ENCODE measurements around the gene EMC1.
"Not testable (repeated sequence)": the region's sequence is repeated elsewhere in the genome, so short reads cannot be mapped to it uniquely, and the experiment has no call there.

The EMC1 gene

GRCh38 chr1:19186001-19186400 lies 65.3 kb downstream of the EMC1 start:
- Histone ChIP-seq H3K9ac (ENCODE audit: low read depth, low read length) (no peak overlapping the region), H3K27me3 (ENCODE audit: insufficient read depth, low read length, poor library complexity) (no peaks in the 10 kb centered on the region), H3K4me3 (ENCODE audit: low read depth in 1 of 2, low read length in 2 of 2) (no peak overlapping the region), H3K4me2 (ENCODE audit: insufficient read depth, low read length) (no peak overlapping the region), H3K4me1 (ENCODE audit: insufficient read depth, low read length) (no peaks in the 10 kb centered on the region), H2AFZ (ENCODE audit: low read depth, low read length) (no peak overlapping the region), H3K79me2 (ENCODE audit: insufficient read depth, low read length) (no peaks in the 10 kb centered on the region; the same call in 1 of the 2 replicates), H4K20me1 (ENCODE audit: insufficient read depth, low read length) (peaks cover 4% of the 10 kb centered on the region; the same call in 1 of the 2 replicates), H3K27ac (ENCODE audit: low read length) (no peak overlapping the region), H3K9me3 (ENCODE audit: insufficient read depth, low read length, severe bottlenecking) (no peaks in the 10 kb centered on the region), H3K36me3 (ENCODE audit: insufficient read depth, low read length) (peaks cover 90% of the 10 kb centered on the region)
- TF ChIP-seq CTCF (IDR thresholded peaks at IDR 0.05; ENCODE audit: borderline replicate concordance, extremely low read depth, low read length, poor library complexity, severe bottlenecking) (no peak), EZH2 (IDR thresholded peaks at IDR 0.05; ENCODE audit: borderline replicate concordance, low read depth, low read length, severe bottlenecking) (no peak)
- no peak for DNase-seq
- ATAC-seq (ENCODE audit: insufficient read depth, low read depth): no peak

- ATAC-seq (ENCODE audit: insufficient read depth, low read depth) (no peak), DNase-seq (no peak)
- Histone ChIP-seq H3K27me3 (ENCODE audit: insufficient read depth, low read length, poor library complexity) (no peaks in the 10 kb centered on the region), H2AFZ (ENCODE audit: low read depth, low read length) (no peak overlapping the region), H3K79me2 (ENCODE audit: insufficient read depth, low read length) (no peaks in the 10 kb centered on the region; the same call in 1 of the 2 replicates), H3K4me2 (ENCODE audit: insufficient read depth, low read length) (no peak overlapping the region), H3K36me3 (ENCODE audit: insufficient read depth, low read length) (peaks cover 96% of the 10 kb centered on the region), H3K9ac (ENCODE audit: low read depth, low read length) (no peak overlapping the region), H4K20me1 (ENCODE audit: insufficient read depth, low read length) (no peaks in the 10 kb centered on the region; the same call in 1 of the 2 replicates), H3K27ac (ENCODE audit: low read length) (no peak overlapping the region), H3K4me3 (ENCODE audit: low read depth in 1 of 2, low read length in 2 of 2) (no peak overlapping the region), H3K4me1 (ENCODE audit: insufficient read depth, low read length) (no peaks in the 10 kb centered on the region), H3K9me3 (ENCODE audit: insufficient read depth, low read length, severe bottlenecking) (no peaks in the 10 kb centered on the region)
- TF ChIP-seq EZH2 (IDR thresholded peaks at IDR 0.05; ENCODE audit: borderline replicate concordance, low read depth, low read length, severe bottlenecking) (no peak), CTCF (IDR thresholded peaks at IDR 0.05; ENCODE audit: borderline replicate concordance, extremely low read depth, low read length, poor library complexity, severe bottlenecking) (no peak)
These were observed 69.1 kb downstream of the EMC1 start for GRCh38 chr1:19182223-19182622.

GRCh38 chr1:19180265-19180657 lies 71.1 kb downstream of the EMC1 start:
- not testable (repeated sequence) for H3K4me3 ChIP-seq (ENCODE audit: low read depth in 1 of 2, low read length in 2 of 2); H3K9ac ChIP-seq (ENCODE audit: low read depth, low read length); H2AFZ ChIP-seq (ENCODE audit: low read depth, low read length); H3K79me2 ChIP-seq (ENCODE audit: insufficient read depth, low read length); H3K4me2 ChIP-seq (ENCODE audit: insufficient read depth, low read length); ATAC-seq (ENCODE audit: insufficient read depth, low read depth); H3K9me3 ChIP-seq (ENCODE audit: insufficient read depth, low read length, severe bottlenecking); H3K27me3 ChIP-seq (ENCODE audit: insufficient read depth, low read length, poor library complexity); H3K4me1 ChIP-seq (ENCODE audit: insufficient read depth, low read length); DNase-seq; H4K20me1 ChIP-seq (ENCODE audit: insufficient read depth, low read length); H3K27ac ChIP-seq (ENCODE audit: low read length)
- H3K36me3 ChIP-seq (ENCODE audit: insufficient read depth, low read length): peaks cover 100% of the 10 kb centered on the region

GRCh38 chr1:19179597-19180264 lies 71.6 kb downstream of the EMC1 start:
- Histone ChIP-seq H3K4me1 (ENCODE audit: insufficient read depth, low read length) (no peaks in the 10 kb centered on the region), H3K27me3 (ENCODE audit: insufficient read depth, low read length, poor library complexity) (no peaks in the 10 kb centered on the region), H4K20me1 (ENCODE audit: insufficient read depth, low read length) (no peaks in the 10 kb centered on the region; the same call in 1 of the 2 replicates), H2AFZ (ENCODE audit: low read depth, low read length) (no peak overlapping the region), H3K79me2 (ENCODE audit: insufficient read depth, low read length) (no peaks in the 10 kb centered on the region; the same call in 1 of the 2 replicates), H3K4me3 (ENCODE audit: low read depth in 1 of 2, low read length in 2 of 2) (no peak overlapping the region), H3K36me3 (ENCODE audit: insufficient read depth, low read length) (peaks cover 100% of the 10 kb centered on the region), H3K9ac (ENCODE audit: low read depth, low read length) (no peak overlapping the region), H3K9me3 (ENCODE audit: insufficient read depth, low read length, severe bottlenecking) (no peaks in the 10 kb centered on the region), H3K27ac (ENCODE audit: low read length) (no peak overlapping the region), H3K4me2 (ENCODE audit: insufficient read depth, low read length) (no peak overlapping the region)
- peak; percentile 12 for DNase-seq
- no peak; the same call in 2 of the 3 replicates for ATAC-seq (ENCODE audit: insufficient read depth, low read depth)
- TF ChIP-seq EZH2 (IDR thresholded peaks at IDR 0.05; ENCODE audit: borderline replicate concordance, low read depth, low read length, severe bottlenecking): no peak
- peak; percentile 51 for TF ChIP-seq CTCF (IDR thresholded peaks at IDR 0.05; ENCODE audit: borderline replicate concordance, extremely low read depth, low read length, poor library complexity, severe bottlenecking)
